GM20000 (cell line): ENCODE measurements around the gene PARP3.

Experiments
- DNase-seq: peaks from one replicate; pipeline ENCODE4 v3.0.0; 2012; ENCODE audit warnings: low spot score
- CTCF ChIP-seq: IDR thresholded peaks from 2 replicates; pipeline ENCODE4 v1.5.1; 2012; ENCODE audit warnings: mild to moderate bottlenecking, control low read depth; ENCODE audit errors: extremely low read depth, missing control alignments

Gene PARP3

GRCh38 chr3:51978143-51978502, 36.0 kb downstream of the PARP3 start:
- DNase-seq: no peak
- TF ChIP-seq CTCF: no peak

- no peak for DNase-seq
- no peak for TF ChIP-seq CTCF
These were observed 38.1 kb downstream of the PARP3 start for GRCh38 chr3:51980253-51980652.

GRCh38 chr3:51982352-51982837, 40.2 kb downstream of the PARP3 start:
- TF ChIP-seq CTCF: peak; percentile 55
- DNase-seq: peak; percentile 84

- peak; percentile 97 for DNase-seq
- no peak for TF ChIP-seq CTCF
These were observed 40.8 kb downstream of the PARP3 start, which contains the start of gene ACY1 for GRCh38 chr3:51982838-51983577. Gene ACY1, plus strand, starts transcription at chr3:51983535. Its CDS starts 530 bp downstream, at chr3:51984065.

GRCh38 chr3:51983578-51984268, 41.6 kb downstream of the PARP3 start:
- no peak for TF ChIP-seq CTCF
- DNase-seq: no peak

- no peak for DNase-seq
- TF ChIP-seq CTCF: no peak
These were observed 42.1 kb downstream of the PARP3 start for GRCh38 chr3:51984269-51984647.

GRCh38 chr3:51985063-51985462, 42.9 kb downstream of the PARP3 start:
- DNase-seq: no peak
- TF ChIP-seq CTCF: no peak
